GM18519 (cell line): ENCODE data around the gene OPN1MW.
"Not testable (repeated sequence)": the region's sequence is repeated elsewhere in the genome, so short reads cannot be mapped to it uniquely, and the experiment has no call there.

Experiments
- ATAC-seq: cut with Tn5 transposase; IDR thresholded peaks from one replicate; pipeline ENCODE4 v1.9.1; 2021; ENCODE audit warnings: mild to moderate bottlenecking, moderate library complexity; ENCODE audit not compliant: unreplicated experiment, low FRiP score

OPN1MW gene

GRCh38 chrX:154182296-154182695 is at the start of gene OPN1MW:
Gene OPN1MW, plus strand, starts transcription at chrX:154182596. Its CDS starts 82 bp downstream, at chrX:154182678.
- ATAC-seq, result not testable (repeated sequence)

- no peak for ATAC-seq
Observed at GRCh38 chrX:154135458-154136229, 46.8 kb upstream of the OPN1MW start.

DNA sequence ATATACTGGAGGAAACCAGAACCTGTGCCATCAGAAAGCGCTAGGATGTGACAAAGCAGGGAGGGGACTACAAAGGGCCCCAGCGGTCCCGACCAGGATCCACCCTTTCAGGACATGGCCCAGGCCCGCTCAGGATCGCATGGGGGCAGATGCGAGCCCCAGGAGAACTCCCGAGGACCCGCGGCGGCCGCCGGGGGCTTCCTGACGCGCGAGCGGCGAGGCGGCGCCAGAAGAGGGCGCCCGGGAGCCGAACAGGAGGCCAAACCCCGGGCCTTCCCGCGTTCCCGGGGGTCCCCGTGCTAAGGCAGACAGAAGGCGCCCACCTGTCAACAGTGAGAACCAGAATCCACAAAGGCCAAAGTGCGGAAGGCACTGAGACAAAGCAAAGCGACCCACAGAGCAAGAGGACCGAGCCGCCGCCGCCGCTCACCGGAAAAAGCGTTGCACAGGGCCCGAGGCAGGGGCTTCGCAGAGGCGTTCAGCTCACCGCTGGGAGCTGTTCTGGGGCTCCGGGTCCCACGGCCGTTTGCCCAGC is 45.7 kb upstream of the OPN1MW start:
- ATAC-seq, result no peak

GRCh38 chrX:154138857-154139256 is 43.5 kb upstream of the OPN1MW start:
- ATAC-seq, result no peak

DNA sequence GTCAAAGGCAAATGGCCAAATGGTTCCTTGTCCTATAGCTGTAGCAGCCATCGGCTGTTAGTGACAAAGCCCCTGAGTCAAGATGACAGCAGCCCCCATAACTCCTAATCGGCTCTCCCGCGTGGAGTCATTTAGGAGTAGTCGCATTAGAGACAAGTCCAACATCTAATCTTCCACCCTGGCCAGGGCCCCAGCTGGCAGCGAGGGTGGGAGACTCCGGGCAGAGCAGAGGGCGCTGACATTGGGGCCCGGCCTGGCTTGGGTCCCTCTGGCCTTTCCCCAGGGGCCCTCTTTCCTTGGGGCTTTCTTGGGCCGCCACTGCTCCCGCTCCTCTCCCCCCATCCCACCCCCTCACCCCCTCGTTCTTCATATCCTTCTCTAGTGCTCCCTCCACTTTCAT is 42.2 kb upstream of the OPN1MW start:
- ATAC-seq, result no peak

GRCh38 chrX:154140742-154141141 is 41.7 kb upstream of the OPN1MW start:
- ATAC-seq, result no peak

GRCh38 chrX:154142386-154142785 is 40.0 kb upstream of the OPN1MW start:
- no peak for ATAC-seq

GRCh38 chrX:154142950-154143745 is 39.2 kb upstream of the OPN1MW start:
- ATAC-seq, result no peak

- ATAC-seq, result not testable (repeated sequence)
Observed at GRCh38 chrX:154144010-154144409, 38.4 kb upstream of the OPN1MW start, which contains the start of gene OPN1LW. Gene OPN1LW, plus strand, starts transcription at chrX:154144243. Its CDS starts 41 bp downstream, at chrX:154144284.

DNA sequence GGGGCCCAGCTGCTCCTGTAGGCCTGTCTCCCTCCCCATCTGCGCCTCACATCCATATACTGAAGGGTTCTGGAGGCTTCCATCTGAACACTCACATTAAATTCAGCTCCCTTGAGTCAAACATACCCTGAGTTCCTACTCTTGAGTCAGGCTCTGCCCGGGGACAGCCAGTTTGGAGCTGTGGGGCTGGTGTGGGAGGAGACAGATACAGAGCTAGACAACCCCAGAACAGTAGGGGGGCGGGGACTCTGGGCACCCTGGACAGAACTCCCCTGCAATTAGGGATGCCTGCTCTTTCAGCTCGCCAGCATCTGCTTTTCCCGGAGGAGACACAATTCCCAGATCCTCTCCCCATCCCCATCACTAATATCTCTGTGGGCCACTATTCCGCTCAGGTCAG is 31.4 kb upstream of the OPN1MW start:
- ATAC-seq, result not testable (repeated sequence)

DNA sequence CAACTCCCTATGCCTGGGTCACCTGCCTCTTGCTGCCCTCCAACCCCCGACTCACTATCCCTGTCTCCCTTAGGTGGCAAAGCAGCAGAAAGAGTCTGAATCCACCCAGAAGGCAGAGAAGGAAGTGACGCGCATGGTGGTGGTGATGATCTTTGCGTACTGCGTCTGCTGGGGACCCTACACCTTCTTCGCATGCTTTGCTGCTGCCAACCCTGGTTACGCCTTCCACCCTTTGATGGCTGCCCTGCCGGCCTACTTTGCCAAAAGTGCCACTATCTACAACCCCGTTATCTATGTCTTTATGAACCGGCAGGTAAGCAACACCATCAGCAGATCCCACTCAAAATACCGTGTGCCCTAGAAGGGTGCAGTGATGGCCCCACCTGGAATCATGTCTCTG is 26.2 kb upstream of the OPN1MW start:
- not testable (repeated sequence) for ATAC-seq

DNA sequence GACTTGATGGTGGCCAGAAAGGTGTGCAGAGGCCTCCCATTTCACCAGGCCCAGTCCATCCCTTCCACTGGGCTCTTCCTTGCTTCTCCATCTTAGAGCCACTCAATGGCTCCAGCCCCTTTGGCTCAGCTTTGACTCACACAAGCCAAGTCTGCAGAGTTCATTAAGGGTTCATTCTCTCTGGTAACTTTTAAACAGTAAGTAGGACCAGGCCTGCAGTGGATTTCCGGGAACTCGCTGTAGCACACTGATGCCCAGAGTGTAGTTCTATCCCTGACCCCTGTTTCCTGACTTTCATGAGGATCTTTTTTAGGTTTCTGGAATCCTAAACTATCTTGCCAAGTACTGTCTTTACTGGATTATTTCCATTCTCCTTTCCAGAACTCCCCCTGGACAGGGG is 25.2 kb upstream of the OPN1MW start:
- ATAC-seq, result not testable (repeated sequence)

DNA sequence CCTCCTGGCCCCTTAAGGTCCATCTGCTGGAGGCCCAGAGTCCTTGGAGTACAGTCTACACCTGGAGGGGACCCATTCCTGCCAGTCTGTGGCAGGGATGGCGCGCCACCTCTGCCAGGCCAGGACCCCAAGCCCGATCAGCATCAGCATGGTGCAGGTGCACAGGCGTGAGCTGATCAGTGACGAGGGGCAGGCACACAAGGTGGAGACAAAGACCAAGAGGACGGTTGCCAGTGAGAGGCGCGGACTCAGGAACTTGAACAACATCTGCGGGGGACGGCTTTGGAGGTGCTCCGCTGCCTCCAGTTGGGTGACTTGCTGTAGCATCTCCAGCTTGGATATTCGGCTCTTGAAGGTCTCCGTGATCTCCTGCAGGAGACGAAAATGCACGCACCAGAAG is 23.1 kb upstream of the OPN1MW start:
- ATAC-seq, result not testable (repeated sequence)

DNA sequence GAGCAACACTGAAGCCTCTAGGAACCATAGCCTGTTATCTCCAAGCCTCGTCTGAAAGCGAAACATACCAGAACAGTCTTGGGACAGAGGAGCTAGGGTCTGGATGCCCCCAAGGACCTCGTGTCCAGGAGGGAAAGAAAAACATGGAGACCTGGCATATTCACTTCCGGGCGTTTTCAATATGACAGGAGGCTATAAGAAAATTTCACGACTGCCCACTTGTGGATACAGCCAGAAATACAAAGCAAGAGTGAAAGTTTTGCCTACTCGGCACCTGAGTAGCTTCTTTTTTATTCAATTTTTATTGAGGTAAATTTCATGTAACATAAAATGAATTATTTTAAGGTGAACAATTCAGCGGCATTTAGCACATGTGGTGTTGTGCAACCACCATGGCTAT is 17.5 kb upstream of the OPN1MW start:
- ATAC-seq, result not testable (repeated sequence)

DNA sequence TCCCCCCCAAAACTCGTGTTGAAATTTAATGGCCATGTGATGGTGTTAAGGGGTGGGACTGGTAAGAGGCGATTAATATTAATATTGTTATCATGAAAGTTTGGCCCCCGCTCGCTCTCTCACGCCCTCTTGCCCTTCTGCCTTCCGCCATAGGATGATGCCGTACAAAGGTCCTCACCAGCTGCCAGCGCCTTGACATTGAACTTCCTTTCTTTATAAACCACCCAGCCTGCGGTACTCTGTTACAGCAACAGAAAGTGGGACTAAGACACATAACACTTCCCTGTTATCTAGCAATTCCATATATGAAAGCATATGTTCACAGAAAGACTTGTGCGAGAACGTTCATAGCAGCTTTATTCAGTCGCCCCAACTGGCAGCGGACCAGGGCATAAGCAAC is 14.0 kb upstream of the OPN1MW start:
- ATAC-seq, result not testable (repeated sequence)

DNA sequence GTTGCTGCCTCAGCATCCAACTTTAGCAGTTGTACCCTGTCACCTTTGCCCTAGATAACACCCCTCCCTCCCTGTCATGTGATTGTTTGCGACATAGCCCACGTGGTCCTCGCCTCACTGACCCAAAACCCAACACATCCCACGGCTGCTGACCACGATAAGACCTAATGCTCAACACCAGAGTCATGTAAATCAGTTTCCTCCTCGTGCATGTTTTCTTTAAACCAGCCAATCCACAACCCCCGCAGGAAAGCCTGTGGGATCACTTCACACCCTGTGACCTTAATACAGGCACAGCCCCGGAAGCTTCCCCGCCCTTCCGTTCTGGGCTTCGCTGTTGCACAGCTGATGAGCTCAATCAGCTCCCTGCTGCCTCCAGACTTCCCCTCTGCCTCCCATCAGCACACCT is 9.9 kb upstream of the OPN1MW start:
- not testable (repeated sequence) for ATAC-seq

GRCh38 chrX:154174356-154174755 is 8.0 kb upstream of the OPN1MW start:
- not testable (repeated sequence) for ATAC-seq

DNA sequence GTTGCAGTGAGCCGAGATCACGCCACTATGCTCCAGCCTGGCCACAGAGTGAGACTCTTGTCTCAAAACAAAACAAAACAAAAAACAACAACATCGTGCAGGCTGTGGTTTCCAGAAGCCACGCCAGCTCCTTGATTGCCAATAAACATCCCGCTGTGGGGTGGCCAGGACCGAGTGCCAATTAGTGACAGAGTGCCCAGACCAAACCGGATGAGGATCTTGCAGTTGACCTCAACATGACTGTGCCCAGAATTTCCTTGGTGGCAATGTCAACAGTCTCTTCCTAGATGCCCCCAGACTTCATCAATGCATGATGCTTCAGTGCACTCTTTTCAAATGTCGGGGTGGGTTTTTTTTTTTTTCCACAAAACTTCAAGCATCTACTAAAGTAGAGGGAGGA is 1.4 kb downstream of the OPN1MW start:
- not testable (repeated sequence) for ATAC-seq

DNA sequence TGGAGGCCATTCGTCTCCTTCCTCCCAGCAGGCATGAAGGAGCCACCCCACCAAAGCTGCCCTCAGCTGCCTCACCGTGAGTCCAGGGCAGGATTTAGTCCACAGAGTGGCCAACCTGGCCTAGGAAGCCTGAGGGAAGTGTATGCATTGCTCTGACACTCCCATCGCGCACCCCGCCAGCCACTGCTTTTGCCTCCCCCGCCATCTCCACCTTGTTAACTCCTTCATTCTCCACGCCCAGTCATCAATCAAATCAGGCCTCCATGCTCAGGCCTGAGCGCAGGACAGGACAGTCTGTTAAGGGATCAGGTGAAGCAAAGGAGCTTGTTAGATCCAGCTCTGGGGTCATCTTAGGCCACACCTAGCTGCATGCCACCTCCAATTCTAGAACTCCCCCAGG is 10.4 kb downstream of the OPN1MW start:
- not testable (repeated sequence) for ATAC-seq

GRCh38 chrX:154194316-154194715 is 11.9 kb downstream of the OPN1MW start:
- not testable (repeated sequence) for ATAC-seq

DNA sequence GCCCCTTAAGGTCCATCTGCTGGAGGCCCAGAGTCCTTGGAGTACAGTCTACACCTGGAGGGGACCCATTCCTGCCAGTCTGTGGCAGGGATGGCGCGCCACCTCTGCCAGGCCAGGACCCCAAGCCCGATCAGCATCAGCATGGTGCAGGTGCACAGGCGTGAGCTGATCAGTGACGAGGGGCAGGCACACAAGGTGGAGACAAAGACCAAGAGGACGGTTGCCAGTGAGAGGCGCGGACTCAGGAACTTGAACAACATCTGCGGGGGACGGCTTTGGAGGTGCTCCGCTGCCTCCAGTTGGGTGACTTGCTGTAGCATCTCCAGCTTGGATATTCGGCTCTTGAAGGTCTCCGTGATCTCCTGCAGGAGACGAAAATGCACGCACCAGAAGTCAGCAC is 14.1 kb downstream of the OPN1MW start:
- ATAC-seq, result not testable (repeated sequence)
